Right ventricle myocardium inferior (tissue), 1 donor: ENCODE measurements around the gene CYP2E1. TPM values are rescaled to one million over a fixed set of nuclear protein-coding genes. Genes with fewer than 3 reads are reported as not detected.
A peak's percentile ranks its signal among the peaks of the same experiment; 100 is the strongest.
"Not testable (repeated sequence)": the region's sequence is repeated elsewhere in the genome, so short reads cannot be mapped to it uniquely, and the experiment has no call there.

Source experiments
- ATAC-seq: fragments of 200-7000 bp; cut with Tn5 transposase; one replicate; pipeline ENCODE4 v1.9.1; 2020; ENCODE audit warnings: mild to moderate bottlenecking, moderate library complexity
- DNase-seq: peaks from one replicate; pipeline ENCODE4 v3.0.0; 2021; ENCODE audit errors: missing footprints
- intact Hi-C: fragments of 100-400 bp; cut with DNase I; formaldehyde crosslinking; loops from one replicate; pipeline ENCODE4 v1.11.0; 2022
- total RNA-seq: library from RNA; stranded (reverse); fragmentation: NEBNext Ultra II Directional; extraction: Animal tissue kit (Norgen Biotek cat#: 25700); gene quantifications from one replicate; pipeline ENCODE4 v1.2.1, GENCODE V29; 2021
- donor health status: DM: no; HTN: yes; CAD: no; lungs with severe emphysema.

Gene CYP2E1
- total RNA-seq, 1 donor from 2014 or later: 0.89 TPM

GRCh38 chr10:133565441-133566294 is 38.5 kb downstream of the CYP2E1 start, which contains the start of gene SYCE1:
SYCE1 (minus strand) TSS chr10:133565583; CDS start chr10:133565529, 54 bp downstream.
- peak; percentile 69 for DNase-seq
- peak; percentile 21 for ATAC-seq
- intact Hi-C loops: no loop called here

GRCh38 chr10:133567119-133567518 is 40.0 kb downstream of the CYP2E1 start:
- intact Hi-C loops: no loop called here
- ATAC-seq: no peak

GRCh38 chr10:133567609-133568286 is 40.6 kb downstream of the CYP2E1 start:
- peak; percentile 62 for DNase-seq
- intact Hi-C loops: no loop called here
- no peak for ATAC-seq

More at GRCh38 chr10:133567119-133567518, 40.0 kb downstream of the CYP2E1 start:
- DNase-seq: no peak

GRCh38 chr10:133568287-133568614 is 41.1 kb downstream of the CYP2E1 start:
- intact Hi-C loops: no loop called here
- ATAC-seq (no peak), DNase-seq (no peak)

- ATAC-seq, DNase-seq, intact Hi-C loops: not testable (repeated sequence)
Measured at GRCh38 chr10:133568831-133569527, 41.8 kb downstream of the CYP2E1 start.

GRCh38 chr10:133569801-133570200 is 42.6 kb downstream of the CYP2E1 start:
- intact Hi-C loops, ATAC-seq, DNase-seq: not testable (repeated sequence)

GRCh38 chr10:133572055-133572454 is 44.9 kb downstream of the CYP2E1 start:
- intact Hi-C loops, ATAC-seq, DNase-seq: not testable (repeated sequence)

- ATAC-seq, intact Hi-C loops, DNase-seq: not testable (repeated sequence)
Measured at GRCh38 chr10:133573460-133573859, 46.3 kb downstream of the CYP2E1 start.

- DNase-seq, intact Hi-C loops: not testable (repeated sequence)
- ATAC-seq: peak; percentile 31
Measured at GRCh38 chr10:133577037-133577436, 49.9 kb downstream of the CYP2E1 start.

Other genes starting within 250 kb of the CYP2E1 start
- 44.7 TPM for gene TUBGCP2, start 218.5 kb upstream of the CYP2E1 start, total RNA-seq
- gene ZNF511, start 218.4 kb upstream of the CYP2E1 start, total RNA-seq: 39.4 TPM
- not detected for gene CALY, start 190.5 kb upstream of the CYP2E1 start, total RNA-seq
- not detected for gene PRAP1, start 180.0 kb upstream of the CYP2E1 start, total RNA-seq
- 7.9 TPM for gene FUOM, start 169.3 kb upstream of the CYP2E1 start, total RNA-seq
- 224 TPM for gene ECHS1, start 154.0 kb upstream of the CYP2E1 start, total RNA-seq
- gene PAOX, start 148.1 kb upstream of the CYP2E1 start, total RNA-seq: 3.5 TPM
- gene MTG1, start 133.2 kb upstream of the CYP2E1 start, total RNA-seq: 17.8 TPM
- gene SPRN, start 102.7 kb upstream of the CYP2E1 start, total RNA-seq: not detected
- 0.30 TPM for gene SCART1, start 73.4 kb upstream of the CYP2E1 start, total RNA-seq
- gene SYCE1, start 38.2 kb downstream of the CYP2E1 start, total RNA-seq: 0.35 TPM
- not detected for gene FRG2B, start 99.4 kb downstream of the CYP2E1 start, total RNA-seq